Vein endothelial cell (primary cell): Measurements from ENCODE around the gene S100G. TPM values are rescaled to one million over a fixed set of nuclear protein-coding genes. Genes with fewer than 3 reads are reported as not detected.

ENCODE experiments used
- small RNA-seq: library from RNA; depleted of rRNA; stranded (forward); fragments of <200 nt; gene quantifications from one replicate; pipeline ENCODE3, GENCODE V24; 2012
- total RNA-seq: library from RNA; depleted of rRNA; stranded (reverse); fragments of >200 nt; gene quantifications from 2 replicates; pipeline ENCODE4 v1.2.3, GENCODE V29; 2012

Gene S100G, protein sequence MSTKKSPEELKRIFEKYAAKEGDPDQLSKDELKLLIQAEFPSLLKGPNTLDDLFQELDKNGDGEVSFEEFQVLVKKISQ
- not detected in 2 replicates for total RNA-seq

DNA sequence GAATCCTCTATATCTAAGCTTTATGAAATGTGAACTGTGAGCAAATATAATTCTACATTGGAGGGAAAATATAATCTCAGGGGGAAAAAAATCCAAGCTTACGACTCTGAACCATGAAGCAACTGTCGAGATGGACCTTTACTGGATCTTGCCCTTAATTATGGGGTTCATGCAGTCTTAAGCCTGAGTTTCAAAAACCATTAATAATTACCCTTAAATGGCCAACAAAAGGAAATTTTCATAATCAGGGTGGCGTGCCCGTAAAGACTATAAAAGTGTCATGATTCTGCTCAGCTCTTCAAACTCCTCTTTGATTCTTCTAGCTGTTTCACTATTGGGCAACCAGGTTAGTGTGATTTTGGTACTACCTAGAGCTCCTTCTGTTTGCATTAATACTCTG lies at the start of gene S100G:
Gene S100G (plus strand): TSS at position 301 of the 400 bp plus-strand sequence. CDS start 849 bp downstream, outside the sequence.

Small RNA genes within 50 kb of the gene (small RNA-seq; reads per million reads assigned to genes)
- not detected for gene MIR548AM

Other genes with a start within 250 kb of the S100G start
- 15.2 and 18.6 TPM in 2 replicates for gene CTPS2, start 62.5 kb downstream of the S100G start, total RNA-seq
- 19.9 and 22.7 TPM in 2 replicates for gene SYAP1, start 69.5 kb downstream of the S100G start, total RNA-seq
- gene TXLNG, start 136.3 kb downstream of the S100G start, total RNA-seq: 5.6 and 6.5 TPM in 2 replicates
- 70.2 and 92.2 TPM in 2 replicates for gene RBBP7, start 220.2 kb downstream of the S100G start, total RNA-seq